HCT116 (cell line): ENCODE results near the gene CLEC4G. TPM values are rescaled to one million over a fixed set of nuclear protein-coding genes. Genes with fewer than 3 reads are reported as not detected.

Experiments used
- ATAC-seq: fragments of 200-7000 bp; cut with Tn5 transposase; 2 replicates; pipeline ENCODE4 v1.9.1; 2020; ENCODE audit warnings: mild to moderate bottlenecking, moderate library complexity
- BruUV-seq: library from RNA; stranded (reverse); fragments of 400-500 nt; replicated peaks from 2 replicates; lab custom pipeline; 2021; lab: Mats Ljungman, UMichigan
- CTCF ChIA-PET: fragments of 300-600 bp; sonication (Branson Sonifier 250); formaldehyde crosslinking; loops from one replicate; lab custom pipeline; 2021; ENCODE audit warnings: antibody characterized with exemption; lab: Charles Lee
- POLR2A ChIA-PET: fragments of 300-600, 350-600 bp; sonication (Branson Sonifier 250); formaldehyde crosslinking; loops from one replicate; lab custom pipeline; 2021; ENCODE audit warnings: antibody characterized with exemption; lab: Charles Lee
- RAD21 ChIA-PET, 2 experiments: fragments of 300-600 bp; sonication (Branson Sonifier 250); formaldehyde crosslinking; loops; one replicate each; lab custom pipeline; 2023; ENCODE audit warnings: low total read pairs in 2 of 2; ENCODE audit not compliant: uncharacterized antibody in 2 of 2, unreplicated experiment in 2 of 2, low non-redundant PET in 1 of 2; lab: Charles Lee
- DNase-seq: peaks from one replicate; pipeline ENCODE4 v3.0.0-alpha.2; 2010; ENCODE audit warnings: low read depth, low spot score
- H2AFZ ChIP-seq: fragments of 200-600 bp; shearing (Covaris generic), sonication (generic); 2 replicates; pipeline ENCODE4 v1.6.1; 2017; ENCODE audit warnings: low read depth, mixed run types, mixed read lengths, antibody characterized with exemption, low read length; ENCODE audit not compliant: poor library complexity, severe bottlenecking
- H3K27ac ChIP-seq: 2 replicates; pipeline ENCODE4 v1.5.1; 2012; ENCODE audit warnings: low read depth, low read length
- H3K27me3 ChIP-seq: fragments of 200-600 bp; sonication (generic); 2 replicates; pipeline ENCODE4 v1.6.1; 2016; ENCODE audit warnings: mixed run types, low read length, mixed read lengths; ENCODE audit not compliant: insufficient read depth
- H3K36me3 ChIP-seq, 2 experiments: fragments of 200-500 bp in 1 of 2; fragments of 200-600 bp in 1 of 2; sonication (Bioruptor generic) in 1 of 2; sonication (generic) in 1 of 2; 2 replicates each; pipeline versions ENCODE4 v1.5.1 to v1.6.1; 2014 to 2016; ENCODE audit warnings: low read length in 2 of 2, inconsistent platforms in 1 of 2, mixed read lengths in 1 of 2, mixed run types in 1 of 2; ENCODE audit not compliant: insufficient read depth in 2 of 2, control insufficient read depth in 1 of 2
- H3K4me1 ChIP-seq, 2 experiments: fragments of 200-600 bp in 1 of 2; sonication (generic) in 1 of 2; 2 replicates each; pipeline versions ENCODE4 v1.5.1 to v1.6.1; 2012 to 2017; ENCODE audit warnings: low read length in 2 of 2, inconsistent platforms in 1 of 2, mild to moderate bottlenecking in 1 of 2, mixed read lengths in 1 of 2, mixed run types in 1 of 2, moderate library complexity in 1 of 2; ENCODE audit not compliant: insufficient read depth in 2 of 2, control insufficient read depth in 1 of 2
- H3K4me2 ChIP-seq: fragments of 200-600 bp; sonication (generic); 2 replicates; pipeline ENCODE4 v1.6.1; 2017; ENCODE audit warnings: mixed run types, low read length, mixed read lengths
- H3K4me3 ChIP-seq, 2 experiments: fragments of 200-600 bp in 1 of 2; sonication (generic) in 1 of 2; replicated peaks in 1 of 2; 2 replicates each; pipeline ENCODE4 v1.5.1; 2011 to 2016; ENCODE audit warnings: low read length in 2 of 2, control low read depth in 1 of 2, low read depth in 1 of 2, mild to moderate bottlenecking in 1 of 2, mixed read lengths in 1 of 2, mixed run types in 1 of 2
- H3K79me2 ChIP-seq: fragments of 200-600 bp; sonication (generic); 2 replicates; pipeline ENCODE4 v1.6.1; 2017; ENCODE audit warnings: mild to moderate bottlenecking, mixed run types, low read length, moderate library complexity, mixed read lengths; ENCODE audit not compliant: insufficient read depth
- H3K9ac ChIP-seq: fragments of 200-600 bp; sonication (generic); 2 replicates; pipeline ENCODE4 v1.6.1; 2016; ENCODE audit warnings: low read length, mixed read lengths
- H3K9me2 ChIP-seq: fragments of 200-600 bp; sonication (generic), shearing (Covaris generic); 2 replicates; pipeline ENCODE4 v1.6.1; 2017; ENCODE audit warnings: mixed run types, mild to moderate bottlenecking, moderate library complexity; ENCODE audit not compliant: insufficient read depth
- H3K9me3 ChIP-seq, 2 experiments: fragments of 200-500 bp in 1 of 2; fragments of 200-600 bp in 1 of 2; sonication (Bioruptor generic) in 1 of 2; sonication (generic) in 1 of 2; 2 replicates each; pipeline ENCODE4 v1.6.1; 2014 to 2017; ENCODE audit warnings: low read length in 2 of 2, mixed read lengths in 2 of 2, inconsistent platforms in 1 of 2, low read depth in 1 of 2, mild to moderate bottlenecking in 1 of 2, mixed run types in 1 of 2, moderate library complexity in 1 of 2; ENCODE audit not compliant: control insufficient read depth in 1 of 2, insufficient read depth in 1 of 2
- H4K20me1 ChIP-seq: fragments of 200-600 bp; sonication (generic), shearing (Covaris generic); 2 replicates; pipeline ENCODE4 v1.6.1; 2017; ENCODE audit warnings: mixed run types, mild to moderate bottlenecking, moderate library complexity; ENCODE audit not compliant: insufficient read depth
- ATF3 ChIP-seq: IDR thresholded peaks from 2 replicates; pipeline ENCODE4 v1.6.1; 2012
- CBX3 ChIP-seq: IDR thresholded peaks from 2 replicates; pipeline ENCODE4 v1.6.1; 2012; ENCODE audit warnings: low read depth
- CTCF ChIP-seq, 3 experiments: fragments of 200-600 bp in 1 of 3; sonication (generic) in 1 of 3; IDR thresholded peaks in 2 of 3; conservative IDR thresholded peaks in 1 of 3; 2 replicates each; pipeline ENCODE4 v1.5.1; 2012 to 2017; ENCODE audit warnings: low read depth in 2 of 3, low read length in 2 of 3, antibody characterized with exemption in 1 of 3, borderline replicate concordance in 1 of 3, control low read depth in 1 of 3, mild to moderate bottlenecking in 1 of 3, mixed read lengths in 1 of 3, mixed run types in 1 of 3, moderate library complexity in 1 of 3; ENCODE audit not compliant: insufficient read depth in 1 of 3
- EGR1 ChIP-seq: IDR thresholded peaks from 2 replicates; pipeline ENCODE4 v1.6.1; 2012; ENCODE audit warnings: low read depth
- ELF1 ChIP-seq: IDR thresholded peaks from 2 replicates; pipeline ENCODE4 v1.6.1; 2012; ENCODE audit warnings: low read depth, borderline replicate concordance
- EZH2 ChIP-seq: fragments of 200-600 bp; sonication (generic); IDR thresholded peaks from 2 replicates; pipeline ENCODE4 v1.6.1; 2017; ENCODE audit warnings: antibody characterized with exemption, mixed run types
- JUND ChIP-seq: IDR thresholded peaks from 2 replicates; pipeline ENCODE4 v1.6.1; 2012
- MAX ChIP-seq: IDR thresholded peaks from 2 replicates; pipeline ENCODE4 v1.6.1; 2012
- POLR2A ChIP-seq: IDR thresholded peaks from 2 replicates; pipeline ENCODE4 v1.7.0; 2011; ENCODE audit warnings: borderline replicate concordance; ENCODE audit not compliant: insufficient read depth, insufficient read length; ENCODE audit errors: extremely low read depth
- POLR2AphosphoS5 ChIP-seq: IDR thresholded peaks from 2 replicates; pipeline ENCODE4 v1.6.1; 2011; ENCODE audit warnings: mild to moderate bottlenecking, low read depth, low read length, moderate library complexity
- RAD21 ChIP-seq: IDR thresholded peaks from 2 replicates; pipeline ENCODE4 v1.6.1; 2012; ENCODE audit warnings: low read depth, mild to moderate bottlenecking
- SRF ChIP-seq: IDR thresholded peaks from 2 replicates; pipeline ENCODE4 v1.6.1; 2012; ENCODE audit warnings: low read depth
- TCF7L2 ChIP-seq: IDR thresholded peaks from 2 replicates; pipeline ENCODE4 v1.7.0; 2011; ENCODE audit warnings: borderline replicate concordance, inconsistent platforms; ENCODE audit not compliant: insufficient read depth, insufficient read length; ENCODE audit errors: extremely low read depth
- YY1 ChIP-seq: IDR thresholded peaks from 2 replicates; pipeline ENCODE4 v1.6.1; 2011; ENCODE audit warnings: low read length, low read depth, moderate library complexity, mild to moderate bottlenecking; ENCODE audit not compliant: insufficient replicate concordance; ENCODE audit errors: extremely low read depth
- ZFX ChIP-seq: fragments of 450-650 bp; IDR thresholded peaks from 2 replicates; pipeline ENCODE4 v1.6.1; 2017
- intact Hi-C: fragments of 100-400 bp; cut with micrococcal nuclease; formaldehyde crosslinking; loops from 2 replicates; pipeline ENCODE4 v1.10.0; 2022
- total RNA-seq: library from RNA; stranded (reverse); gene quantifications from one replicate; pipeline ENCODE4 v1.2.1, GENCODE V29; 2021; ENCODE audit not compliant: unreplicated experiment
- TF ChIP-seq, protein P1 (sequence below): IDR thresholded peaks from 2 replicates; pipeline ENCODE4 v1.6.1; 2011; ENCODE audit warnings: mild to moderate bottlenecking, low read length, moderate library complexity; ENCODE audit not compliant: insufficient replicate concordance; ENCODE audit errors: extremely low read depth

Gene CLEC4G
- total RNA-seq, 1 experiment from 2014 or later = not detected

- TF ChIP-seq ATF3 (no peak), SRF (no peak), CBX3 (no peak), EZH2 (no peak), RAD21 (peak; percentile 69), ELF1 (no peak)
Observed at GRCh38 chr19:7681340-7682174, 50.4 kb downstream of the CLEC4G start (continued).

- H3K9me3 ChIP-seq = no peaks in the 10 kb centered on the region
- RAD21 ChIA-PET = interaction anchor here (0.7 to 1.9 kb wide), 6 partner anchors 112 to 326 kb away, joined by 3 to 19 read pairs (median 6); no protein-coding TSS in a partner anchor
- DNase-seq (peak; percentile 58), ATAC-seq (peak; percentile 72)
- peaks cover 4 to 9% of the 10 kb centered on the region in 2 experiments; a peak in 3 of 4 replicates for H3K36me3 ChIP-seq
- CTCF ChIA-PET = interaction anchor here (0.5 to 2.0 kb wide), 30 partner anchors 10 to 581 kb away, joined by 3 to 56 read pairs (median 4); partner anchors contain the start of genes CAMSAP3, PET100, RETN and XAB2
- intact Hi-C loops = loop anchor here (1.0 to 10.0 kb wide), 3 partner anchors 112 to 326 kb away; no protein-coding TSS in a partner anchor
- no peaks in the 10 kb centered on the region for H4K20me1 ChIP-seq
- peaks cover 21% of the 10 kb centered on the region; the same call in 1 of the 2 replicates for H3K79me2 ChIP-seq
- H3K4me2 ChIP-seq = peak within 1 kb of the TSS; percentile 93
- no TSS peak for BruUV-seq
- no peaks in the 10 kb centered on the region for H3K9me2 ChIP-seq
- H3K27ac ChIP-seq = peak within 1 kb of the TSS; percentile 96
- H3K4me3 ChIP-seq = peak within 1 kb of the TSS; percentile 95
- H3K4me1 ChIP-seq = peaks cover 3 to 26% of the 10 kb centered on the region in 2 experiments
- H3K9ac ChIP-seq = peak within 1 kb of the TSS; percentile 90
- H3K27me3 ChIP-seq = no peaks in the 10 kb centered on the region
- TF ChIP-seq EGR1 (peak; percentile 69), YY1 (peak; percentile 39), JUND (no peak), POLR2AphosphoS5 (peak; percentile 85), ZFX (peak; percentile 55; the same call in 1 of the 2 replicates), CTCF (IDR thresholded peaks at IDR 0.05 in 2 of 3, conservative IDR thresholded peaks at IDR 0.05 in 1 of 3; ENCODE audit: borderline replicate concordance in 1 of 3, insufficient read depth in 1 of 3, low read depth in 2 of 3, low read length in 2 of 3) (peak; percentile 55 to 84 (median 79)), CBX3 (no peak), RAD21 (peak; percentile 90), TCF7L2 (peak; percentile 50), ATF3 (no peak), MAX (peak; percentile 41; the same call in 1 of the 2 replicates), POLR2A (peak; percentile 52)
- TF ChIP-seq, protein P1, sequence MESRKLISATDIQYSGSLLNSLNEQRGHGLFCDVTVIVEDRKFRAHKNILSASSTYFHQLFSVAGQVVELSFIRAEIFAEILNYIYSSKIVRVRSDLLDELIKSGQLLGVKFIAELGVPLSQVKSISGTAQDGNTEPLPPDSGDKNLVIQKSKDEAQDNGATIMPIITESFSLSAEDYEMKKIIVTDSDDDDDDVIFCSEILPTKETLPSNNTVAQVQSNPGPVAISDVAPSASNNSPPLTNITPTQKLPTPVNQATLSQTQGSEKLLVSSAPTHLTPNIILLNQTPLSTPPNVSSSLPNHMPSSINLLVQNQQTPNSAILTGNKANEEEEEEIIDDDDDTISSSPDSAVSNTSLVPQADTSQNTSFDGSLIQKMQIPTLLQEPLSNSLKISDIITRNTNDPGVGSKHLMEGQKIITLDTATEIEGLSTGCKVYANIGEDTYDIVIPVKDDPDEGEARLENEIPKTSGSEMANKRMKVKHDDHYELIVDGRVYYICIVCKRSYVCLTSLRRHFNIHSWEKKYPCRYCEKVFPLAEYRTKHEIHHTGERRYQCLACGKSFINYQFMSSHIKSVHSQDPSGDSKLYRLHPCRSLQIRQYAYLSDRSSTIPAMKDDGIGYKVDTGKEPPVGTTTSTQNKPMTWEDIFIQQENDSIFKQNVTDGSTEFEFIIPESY = peak; percentile 48
- TF ChIP-seq, all 23 proteins: peak for 10
- H2AFZ ChIP-seq = peak within 1 kb of the TSS; percentile 42
- POLR2A ChIA-PET = interaction anchor here (0.9 to 1.6 kb wide), 6 partner anchors 16 to 119 kb away, joined by 3 to 10 read pairs (median 3); no protein-coding TSS in a partner anchor
Observed at GRCh38 chr19:7680606-7681339, 51.1 kb downstream of the CLEC4G start, which contains the start of gene TRAPPC5. Gene TRAPPC5 (plus strand): TSS chr19:7680833. CDS start chr19:7682254, 1,421 bp downstream.
